BJ (cell line): ENCODE measurements around the gene NCAPD2. TPM values are rescaled to one million over a fixed set of nuclear protein-coding genes. Genes with fewer than 3 reads are reported as not detected.

Experiments used
- CTCF ChIA-PET: fragments of 350-600 bp; formaldehyde crosslinking; extraction: SDS; loops from one replicate; lab custom pipeline; 2021; ENCODE audit warnings: antibody characterized with exemption, inconsistent platforms; lab: Yijun Ruan, JAX
- POLR2A ChIA-PET: fragments of 300-600 bp; sonication (Branson Sonifier 250); formaldehyde crosslinking; extraction: SDS; loops from one replicate; lab custom pipeline; 2021; ENCODE audit warnings: antibody characterized with exemption; lab: Charles Lee
- DNase-seq: peaks from one replicate; pipeline ENCODE4 v3.0.0-alpha.2; 2011; ENCODE audit warnings: low read depth
- H3K27me3 ChIP-seq: 2 replicates; pipeline ENCODE4 v1.6.0; 2011; ENCODE audit warnings: low read length; ENCODE audit not compliant: control insufficient read depth, insufficient read depth
- H3K36me3 ChIP-seq: 2 replicates; pipeline ENCODE4 v1.5.1; 2011; ENCODE audit warnings: low read length; ENCODE audit not compliant: control insufficient read depth, insufficient read depth
- H3K4me3 ChIP-seq: 2 replicates; pipeline ENCODE4 v1.5.1; 2011; ENCODE audit warnings: low read depth, mild to moderate bottlenecking, control low read depth, low read length
- CTCF ChIP-seq: IDR thresholded peaks from 2 replicates; pipeline ENCODE4 v1.5.1; 2011; ENCODE audit warnings: low read depth, mild to moderate bottlenecking, control low read depth, inconsistent platforms, low read length, moderate library complexity; ENCODE audit not compliant: insufficient read depth
- polyA plus RNA-seq: library from polyadenylated mRNA; depleted of rRNA; stranded (reverse); fragments of >200 nt; gene quantifications from 2 replicates; pipeline ENCODE4 v1.2.3, GENCODE V29; 2011

NCAPD2 gene
- polyA plus RNA-seq, 1 experiment, result 65.6 TPM

GRCh38 chr12:6450869-6451347, 43.0 kb upstream of the NCAPD2 start:
- DNase-seq, result no peak
- Histone ChIP-seq H3K27me3 (no peaks in the 10 kb centered on the region), H3K36me3 (peaks cover 6% of the 10 kb centered on the region), H3K4me3 (peak overlapping the region; percentile 44)
- no peak for TF ChIP-seq CTCF
- ChIA-PET POLR2A (interaction anchor here (0.5 kb wide), 1 partner anchor 83 kb away, joined by 7 read pairs; the partner anchor contains the start of gene GAPDH), CTCF (interaction anchor here (0.9 to 3.0 kb wide), 6 partner anchors 15 to 128 kb away, joined by 3 to 27 read pairs (median 4); no protein-coding TSS in a partner anchor)

GRCh38 chr12:6451348-6452244, 42.3 kb upstream of the NCAPD2 start, which contains the start of gene TAPBPL:
Gene TAPBPL, plus strand, starts transcription at chr12:6452042. Its CDS starts 207 bp downstream, at chr12:6452249.
- Histone ChIP-seq H3K36me3 (peaks cover 6% of the 10 kb centered on the region), H3K4me3 (peak within 1 kb of the TSS; percentile 44), H3K27me3 (no peaks in the 10 kb centered on the region)
- ChIA-PET CTCF (interaction anchor here (0.9 to 3.0 kb wide), 7 partner anchors 14 to 132 kb away, joined by 3 to 27 read pairs (median 4); no protein-coding TSS in a partner anchor), POLR2A (interaction anchor here (0.7 kb wide), 1 partner anchor 132 kb away, joined by 3 read pairs; no protein-coding TSS in a partner anchor)
- peak; percentile 70 for DNase-seq
- TF ChIP-seq CTCF, result no peak

GRCh38 chr12:6452245-6452943, 41.5 kb upstream of the NCAPD2 start:
- H3K27me3 ChIP-seq, result no peaks in the 10 kb centered on the region
- TF ChIP-seq CTCF, result no peak
- peaks cover 5% of the 10 kb centered on the region for H3K36me3 ChIP-seq
- peak overlapping the region; percentile 44 for H3K4me3 ChIP-seq
- ChIA-PET POLR2A (interaction anchor here (0.5 to 1.2 kb wide), 3 partner anchors 10 to 133 kb away, joined by 3 to 9 read pairs (median 3); partner anchors contain the start of gene VAMP1), CTCF (interaction anchor here (1.2 to 3.0 kb wide), 5 partner anchors 13 to 132 kb away, joined by 3 to 27 read pairs (median 4); no protein-coding TSS in a partner anchor)
- DNase-seq, result no peak

- ChIA-PET CTCF (interaction anchor here (1.5 to 3.0 kb wide), 2 partner anchors 12 to 29 kb away, joined by 4 to 27 read pairs; no protein-coding TSS in a partner anchor), POLR2A (interaction anchor here (1.2 kb wide), 1 partner anchor 18 kb away, joined by 3 read pairs; the partner anchor contains the start of gene VAMP1)
- TF ChIP-seq CTCF, result no peak
- Histone ChIP-seq H3K36me3 (peaks cover 7% of the 10 kb centered on the region), H3K4me3 (peak overlapping the region; percentile 44), H3K27me3 (no peaks in the 10 kb centered on the region)
- DNase-seq, result no peak
These were observed 40.8 kb upstream of the NCAPD2 start for GRCh38 chr12:6452944-6453630.
